Stimulated activated CD4-positive, alpha-beta T cell treated with anti-CD3 and anti-CD28 coated beads, Interleukin-2, amount 100 ng/mL, for 4 hours (primary cell): ENCODE data around the gene BRF1.

Experiments
- DNase-seq: peaks from one replicate; pipeline ENCODE4 v3.0.0-alpha.2; 2020; ENCODE audit warnings: low read depth

BRF1 gene

GRCh38 chr14:105267820-105268548, 32.8 kb downstream of the BRF1 start:
- no peak for DNase-seq

GRCh38 chr14:105261781-105262180, 39.0 kb downstream of the BRF1 start:
- no peak for DNase-seq

- no peak for DNase-seq
Observed at GRCh38 chr14:105260959-105261358, 39.8 kb downstream of the BRF1 start.

- DNase-seq: no peak
Observed at GRCh38 chr14:105258846-105259245, 42.0 kb downstream of the BRF1 start.

- DNase-seq: no peak
Observed at GRCh38 chr14:105257464-105257863, 43.3 kb downstream of the BRF1 start.

- DNase-seq: no peak
Observed at GRCh38 chr14:105256292-105256960, 44.4 kb downstream of the BRF1 start.

- no peak for DNase-seq
Observed at GRCh38 chr14:105255021-105255507, 45.7 kb downstream of the BRF1 start.

GRCh38 chr14:105253329-105253682, 47.5 kb downstream of the BRF1 start:
- no peak for DNase-seq

- no peak for DNase-seq
Observed at GRCh38 chr14:105252552-105253328, 48.1 kb downstream of the BRF1 start.

GRCh38 chr14:105251920-105252319, 48.9 kb downstream of the BRF1 start:
- no peak for DNase-seq

- no peak for DNase-seq
Observed at GRCh38 chr14:105250986-105251385, 49.8 kb downstream of the BRF1 start.

- DNase-seq: no peak
Observed at GRCh38 chr14:105250008-105250366, 50.8 kb downstream of the BRF1 start.

GRCh38 chr14:105249182-105250007, 51.4 kb downstream of the BRF1 start:
- DNase-seq: no peak

- peak; percentile 83 for DNase-seq
Observed at GRCh38 chr14:105248368-105249181, 52.2 kb downstream of the BRF1 start, which contains the start of gene BTBD6. Gene BTBD6, plus strand, starts transcription at chr14:105248533. Its CDS starts 179 bp downstream, at chr14:105248712.

GRCh38 chr14:105247715-105248367, 53.0 kb downstream of the BRF1 start:
- no peak for DNase-seq

GRCh38 chr14:105247026-105247425, 53.8 kb downstream of the BRF1 start:
- DNase-seq: no peak

- no peak for DNase-seq
Observed at GRCh38 chr14:105244334-105244733, 56.5 kb downstream of the BRF1 start.

GRCh38 chr14:105241641-105242040, 59.2 kb downstream of the BRF1 start:
- no peak for DNase-seq

GRCh38 chr14:105240811-105241576, 59.8 kb downstream of the BRF1 start:
- no peak for DNase-seq
